ENCODE results near the gene LIMCH1.
"Not testable (repeated sequence)": the region's sequence is repeated elsewhere in the genome, so short reads cannot be mapped to it uniquely, and the experiment has no call there.

LIMCH1 gene

GRCh38 chr4:41722181-41722580 lies 184.2 kb downstream of the LIMCH1 start:
- H3K27ac Mint-ChIP-seq = no peak overlapping the region
- no peaks in the 10 kb centered on the region for H3K36me3 Mint-ChIP-seq
- DNase-seq (ENCODE audit: low spot score in 2 of 2) (no peak), ATAC-seq (ENCODE audit: low read depth) (no peak)
- H3K4me3 Mint-ChIP-seq = no peak overlapping the region
- peaks cover 10% of the 10 kb centered on the region for H3K9me3 Mint-ChIP-seq
- no peaks in the 10 kb centered on the region for H3K4me1 Mint-ChIP-seq
- peaks cover 3% of the 10 kb centered on the region for H3K27me3 Mint-ChIP-seq

- H3K9me3 Mint-ChIP-seq = peaks cover 10% of the 10 kb centered on the region
- ATAC-seq (ENCODE audit: low read depth) (no peak), DNase-seq (ENCODE audit: low spot score in 2 of 2) (no peak)
- H3K27me3 Mint-ChIP-seq = peaks cover 6% of the 10 kb centered on the region
- H3K36me3 Mint-ChIP-seq = no peaks in the 10 kb centered on the region
- no peak overlapping the region for H3K27ac Mint-ChIP-seq
- no peak overlapping the region for H3K4me3 Mint-ChIP-seq
- no peaks in the 10 kb centered on the region for H3K4me1 Mint-ChIP-seq
Observed at GRCh38 chr4:41723286-41723685, 185.3 kb downstream of the LIMCH1 start.

- Mint-ChIP-seq H3K27ac (no peak overlapping the region), H3K4me1 (no peaks in the 10 kb centered on the region), H3K27me3 (peaks cover 7% of the 10 kb centered on the region), H3K9me3 (peaks cover 9% of the 10 kb centered on the region), H3K36me3 (no peaks in the 10 kb centered on the region), H3K4me3 (no peak overlapping the region)
- no peak for DNase-seq (ENCODE audit: low spot score in 2 of 2)
- ATAC-seq (ENCODE audit: low read depth) = no peak
Observed at GRCh38 chr4:41725254-41725653, 187.3 kb downstream of the LIMCH1 start.

GRCh38 chr4:41727861-41728572 lies 190.1 kb downstream of the LIMCH1 start:
- ATAC-seq (ENCODE audit: low read depth) (no peak), DNase-seq (ENCODE audit: low spot score in 2 of 2) (no peak)
- Mint-ChIP-seq H3K9me3 (peaks cover 10% of the 10 kb centered on the region), H3K27ac (no peak overlapping the region), H3K4me1 (no peaks in the 10 kb centered on the region), H3K36me3 (no peaks in the 10 kb centered on the region), H3K4me3 (no peak overlapping the region), H3K27me3 (peaks cover 8% of the 10 kb centered on the region)

- Mint-ChIP-seq H3K36me3 (no peaks in the 10 kb centered on the region), H3K4me3 (no peak overlapping the region), H3K9me3 (peaks cover 10% of the 10 kb centered on the region), H3K4me1 (no peaks in the 10 kb centered on the region), H3K27me3 (peaks cover 8% of the 10 kb centered on the region), H3K27ac (no peak overlapping the region)
- ATAC-seq (ENCODE audit: low read depth) = no peak
- no peak for DNase-seq (ENCODE audit: low spot score in 2 of 2)
Observed at GRCh38 chr4:41728573-41728913, 190.6 kb downstream of the LIMCH1 start.

GRCh38 chr4:41731569-41732126 lies 193.7 kb downstream of the LIMCH1 start:
- Mint-ChIP-seq H3K36me3 (no peaks in the 10 kb centered on the region), H3K27ac (no peak overlapping the region), H3K4me1 (no peaks in the 10 kb centered on the region), H3K27me3 (peaks cover 8% of the 10 kb centered on the region), H3K4me3 (no peak overlapping the region), H3K9me3 (peaks cover 3% of the 10 kb centered on the region)
- DNase-seq (ENCODE audit: low spot score in 2 of 2) (no peak), ATAC-seq (ENCODE audit: low read depth) (no peak)

GRCh38 chr4:41734371-41734770 lies 196.4 kb downstream of the LIMCH1 start:
- peaks cover 2% of the 10 kb centered on the region for H3K27me3 Mint-ChIP-seq
- H3K4me3 Mint-ChIP-seq = no peak overlapping the region
- no peaks in the 10 kb centered on the region for H3K36me3 Mint-ChIP-seq
- no peaks in the 10 kb centered on the region for H3K4me1 Mint-ChIP-seq
- no peak overlapping the region for H3K27ac Mint-ChIP-seq
- ATAC-seq (ENCODE audit: low read depth) (no peak), DNase-seq (ENCODE audit: low spot score in 2 of 2) (no peak)
- peaks cover 2% of the 10 kb centered on the region for H3K9me3 Mint-ChIP-seq

GRCh38 chr4:41737491-41737890 lies 199.5 kb downstream of the LIMCH1 start:
- not testable (repeated sequence) for H3K36me3 Mint-ChIP-seq; H3K4me1 Mint-ChIP-seq; H3K27ac Mint-ChIP-seq; DNase-seq (ENCODE audit: low spot score in 2 of 2); H3K9me3 Mint-ChIP-seq; H3K27me3 Mint-ChIP-seq; ATAC-seq (ENCODE audit: low read depth); H3K4me3 Mint-ChIP-seq

GRCh38 chr4:41741354-41741753 lies 203.4 kb downstream of the LIMCH1 start:
- H3K27ac Mint-ChIP-seq = no peak overlapping the region
- no peak for ATAC-seq (ENCODE audit: low read depth)
- peaks cover 9% of the 10 kb centered on the region for H3K27me3 Mint-ChIP-seq
- H3K4me3 Mint-ChIP-seq = no peak overlapping the region
- H3K9me3 Mint-ChIP-seq = no peaks in the 10 kb centered on the region
- no peak for DNase-seq (ENCODE audit: low spot score in 2 of 2)
- H3K36me3 Mint-ChIP-seq = no peaks in the 10 kb centered on the region
- H3K4me1 Mint-ChIP-seq = no peaks in the 10 kb centered on the region

- H3K4me1 Mint-ChIP-seq = no peaks in the 10 kb centered on the region
- H3K27me3 Mint-ChIP-seq = peaks cover 22% of the 10 kb centered on the region
- no peaks in the 10 kb centered on the region for H3K36me3 Mint-ChIP-seq
- no peak overlapping the region for H3K27ac Mint-ChIP-seq
- no peak for DNase-seq (ENCODE audit: low spot score in 2 of 2)
- H3K9me3 Mint-ChIP-seq = no peaks in the 10 kb centered on the region
- no peak overlapping the region for H3K4me3 Mint-ChIP-seq
- no peak for ATAC-seq (ENCODE audit: low read depth)
Observed at GRCh38 chr4:41744572-41745291, 206.8 kb downstream of the LIMCH1 start.

- ATAC-seq (ENCODE audit: low read depth) (no peak), DNase-seq (ENCODE audit: low spot score in 2 of 2) (no peak)
- peaks cover 23% of the 10 kb centered on the region for H3K27me3 Mint-ChIP-seq
- no peak overlapping the region for H3K4me3 Mint-ChIP-seq
- no peaks in the 10 kb centered on the region for H3K4me1 Mint-ChIP-seq
- no peaks in the 10 kb centered on the region for H3K36me3 Mint-ChIP-seq
- H3K27ac Mint-ChIP-seq = no peak overlapping the region
- no peaks in the 10 kb centered on the region for H3K9me3 Mint-ChIP-seq
Observed at GRCh38 chr4:41745292-41746024, 207.5 kb downstream of the LIMCH1 start.

- no peak for DNase-seq (ENCODE audit: low spot score in 2 of 2)
- H3K27ac Mint-ChIP-seq = no peak overlapping the region
- H3K4me3 Mint-ChIP-seq = no peak overlapping the region
- no peak for ATAC-seq (ENCODE audit: low read depth)
- H3K9me3 Mint-ChIP-seq = no peaks in the 10 kb centered on the region
- H3K4me1 Mint-ChIP-seq = no peaks in the 10 kb centered on the region
- no peaks in the 10 kb centered on the region for H3K36me3 Mint-ChIP-seq
- peaks cover 25% of the 10 kb centered on the region for H3K27me3 Mint-ChIP-seq
Observed at GRCh38 chr4:41746025-41746439, 208.1 kb downstream of the LIMCH1 start.

- Mint-ChIP-seq H3K27ac (no peak overlapping the region), H3K27me3 (peaks cover 27% of the 10 kb centered on the region), H3K36me3 (no peaks in the 10 kb centered on the region), H3K9me3 (no peaks in the 10 kb centered on the region), H3K4me1 (no peaks in the 10 kb centered on the region), H3K4me3 (no peak overlapping the region)
- no peak for ATAC-seq (ENCODE audit: low read depth)
- no peak for DNase-seq (ENCODE audit: low spot score in 2 of 2)
Observed at GRCh38 chr4:41746440-41747229, 208.7 kb downstream of the LIMCH1 start.

All from memory B cell (primary cell).